Astrocyte of the cerebellum (primary cell): ENCODE data around the gene NID2.
A peak's percentile ranks its signal among the peaks of the same experiment; 100 is the strongest.

ENCODE experiments used
- DNase-seq: peaks from one replicate; pipeline ENCODE4 v3.0.0-alpha.2; 2011; ENCODE audit warnings: low read depth
- H3K4me3 ChIP-seq: 2 replicates; pipeline ENCODE4 v1.5.1; 2011; ENCODE audit warnings: mild to moderate bottlenecking, low read depth, low read length, moderate library complexity
- in situ Hi-C: cut with HindIII; loops from 2 replicates; pipeline ENCODE4 v1.10.0; 2017; ENCODE audit warnings: low sequenced_read_pairs
- TF ChIP-seq, protein P1 (sequence below): IDR thresholded peaks from 2 replicates; pipeline ENCODE4 v1.5.1; 2012; ENCODE audit warnings: low read length, low read depth, moderate library complexity, mild to moderate bottlenecking; ENCODE audit errors: missing control alignments

The NID2 gene

DNA sequence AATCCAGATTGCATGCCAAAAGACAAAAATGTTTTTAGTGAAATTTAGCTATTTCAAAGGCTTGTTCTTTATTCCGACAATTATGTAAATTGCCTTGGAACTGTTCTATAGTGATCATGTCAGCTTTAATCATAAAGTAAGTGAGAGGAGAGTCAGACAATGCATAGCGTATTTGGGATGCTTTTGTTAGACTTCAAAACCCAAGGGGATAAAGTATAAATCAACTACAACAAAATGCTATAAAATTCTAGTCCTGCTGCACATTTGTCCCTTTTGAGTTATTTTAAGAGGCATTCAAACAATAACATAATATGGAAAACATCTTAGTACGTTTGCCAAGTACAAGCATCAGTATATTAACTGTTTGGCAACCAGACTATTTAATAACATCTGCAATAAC is 68.2 kb downstream of the NID2 start:
- TF ChIP-seq, protein P1, sequence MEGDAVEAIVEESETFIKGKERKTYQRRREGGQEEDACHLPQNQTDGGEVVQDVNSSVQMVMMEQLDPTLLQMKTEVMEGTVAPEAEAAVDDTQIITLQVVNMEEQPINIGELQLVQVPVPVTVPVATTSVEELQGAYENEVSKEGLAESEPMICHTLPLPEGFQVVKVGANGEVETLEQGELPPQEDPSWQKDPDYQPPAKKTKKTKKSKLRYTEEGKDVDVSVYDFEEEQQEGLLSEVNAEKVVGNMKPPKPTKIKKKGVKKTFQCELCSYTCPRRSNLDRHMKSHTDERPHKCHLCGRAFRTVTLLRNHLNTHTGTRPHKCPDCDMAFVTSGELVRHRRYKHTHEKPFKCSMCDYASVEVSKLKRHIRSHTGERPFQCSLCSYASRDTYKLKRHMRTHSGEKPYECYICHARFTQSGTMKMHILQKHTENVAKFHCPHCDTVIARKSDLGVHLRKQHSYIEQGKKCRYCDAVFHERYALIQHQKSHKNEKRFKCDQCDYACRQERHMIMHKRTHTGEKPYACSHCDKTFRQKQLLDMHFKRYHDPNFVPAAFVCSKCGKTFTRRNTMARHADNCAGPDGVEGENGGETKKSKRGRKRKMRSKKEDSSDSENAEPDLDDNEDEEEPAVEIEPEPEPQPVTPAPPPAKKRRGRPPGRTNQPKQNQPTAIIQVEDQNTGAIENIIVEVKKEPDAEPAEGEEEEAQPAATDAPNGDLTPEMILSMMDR, result no peak
- DNase-seq, result no peak
- in situ Hi-C loops, result no loop called here

GRCh38 chr14:52000019-52000582 is 68.8 kb downstream of the NID2 start:
- TF ChIP-seq, protein P1, result no peak
- H3K4me3 ChIP-seq, result no peak overlapping the region
- DNase-seq, result no peak
- in situ Hi-C loops, result no loop called here

More for the DNA sequence above, 68.2 kb downstream of the NID2 start:
- no peak overlapping the region for H3K4me3 ChIP-seq

DNA sequence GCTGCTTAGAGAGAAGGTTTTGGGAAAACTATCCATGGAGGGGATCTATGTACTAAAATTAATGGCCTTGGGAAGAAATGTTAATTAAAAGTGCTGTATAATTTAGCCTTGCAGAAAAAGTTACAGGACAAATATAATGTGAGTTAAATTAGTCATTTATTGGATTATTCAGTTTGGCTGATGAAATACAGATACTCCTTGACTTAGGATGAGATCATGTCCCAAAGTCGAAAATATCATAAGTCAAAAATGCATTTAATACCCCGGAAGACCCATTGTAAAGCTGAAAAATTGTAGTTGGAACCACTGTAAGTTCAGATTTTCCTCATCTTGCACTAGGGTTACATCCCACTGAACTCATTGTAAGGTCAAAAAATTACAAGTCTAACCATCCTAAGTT is 69.8 kb downstream of the NID2 start:
- in situ Hi-C loops, result no loop called here
- TF ChIP-seq, protein P1, result no peak
- H3K4me3 ChIP-seq, result no peak overlapping the region
- no peak for DNase-seq

DNA sequence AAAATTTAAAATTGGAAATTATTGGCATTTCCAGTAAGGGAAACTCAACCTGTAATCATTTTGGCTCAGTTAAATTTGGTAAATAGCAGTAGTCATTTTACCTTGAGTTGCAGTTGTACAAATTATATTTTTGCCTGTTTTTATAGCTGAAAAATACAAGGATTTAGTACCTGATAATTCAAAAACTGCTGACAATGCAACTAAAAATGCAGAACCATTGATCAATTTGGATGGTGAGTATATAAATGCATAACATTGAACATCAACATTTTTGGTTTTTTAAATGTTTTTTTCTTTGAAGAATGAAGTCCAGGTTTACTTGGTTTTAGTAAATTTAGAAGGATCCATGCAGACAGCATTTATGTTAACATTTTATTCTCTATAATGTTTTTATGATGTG is 70.5 kb downstream of the NID2 start:
- in situ Hi-C loops, result no loop called here

GRCh38 chr14:51996148-51996746 is 72.6 kb downstream of the NID2 start:
- TF ChIP-seq, protein P1, result peak; percentile 29
- DNase-seq, result peak; percentile 59
- in situ Hi-C loops, result no loop called here
- no peak overlapping the region for H3K4me3 ChIP-seq

More for the DNA sequence above, 70.5 kb downstream of the NID2 start:
- H3K4me3 ChIP-seq, result no peak overlapping the region
- TF ChIP-seq, protein P1, result no peak
- DNase-seq, result no peak

DNA sequence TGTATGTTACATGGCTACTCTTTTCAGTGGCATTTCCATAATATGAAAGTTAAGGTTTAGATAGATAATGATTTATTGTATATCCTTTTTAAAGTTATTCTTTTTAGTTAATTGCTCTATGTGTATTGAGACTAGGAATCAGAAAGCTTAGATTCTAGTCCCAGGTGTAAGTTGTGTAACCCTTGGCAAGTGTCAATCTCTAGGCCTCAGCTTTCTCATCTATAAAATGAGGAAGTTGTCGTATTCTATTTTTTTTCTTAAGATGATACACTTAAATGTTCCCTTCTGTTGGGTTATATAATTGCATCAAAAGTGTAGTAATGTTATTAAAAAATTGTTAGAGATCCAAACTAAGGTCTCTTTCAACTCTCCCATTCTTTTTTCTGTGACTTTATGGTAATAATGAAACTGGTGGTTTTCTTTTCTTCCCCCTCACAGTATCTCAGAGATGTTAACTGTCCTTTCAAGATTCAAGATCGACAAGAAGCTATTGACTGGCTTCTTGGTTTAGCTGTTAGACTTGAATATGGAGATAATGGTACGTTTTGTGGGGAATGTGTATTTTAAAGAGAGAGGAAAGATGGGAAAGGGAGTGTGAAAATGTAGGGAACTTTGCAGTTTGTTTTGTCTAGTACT is 75.5 kb downstream of the NID2 start:
- TF ChIP-seq, protein P1, result no peak
- no peak for DNase-seq
- in situ Hi-C loops, result loop anchor here (5.0 kb wide), 1 partner anchor 139 kb away; no protein-coding TSS in a partner anchor
- no peak overlapping the region for H3K4me3 ChIP-seq
